Measurements from ENCODE around the gene LMF1.
A peak's percentile ranks its signal among the peaks of the same experiment; 100 is the strongest.

LMF1 gene

GRCh38 chr16:981695-982144, 10.9 kb upstream of the LMF1 start, which contains the start of gene SOX8:
Gene SOX8 (plus strand): TSS chr16:981770. CDS start chr16:981923, 153 bp downstream.
- H3K4me3 ChIP-seq (ENCODE audit: low read depth, low read length) = peak within 1 kb of the TSS; percentile 54
- no peak for TF ChIP-seq CTCF (IDR thresholded peaks at IDR 0.05; ENCODE audit: control insufficient read depth, extremely low read depth, insufficient read depth)
- no peak for DNase-seq (ENCODE audit: low read depth)

GRCh38 chr16:980595-980854, 9.7 kb upstream of the LMF1 start:
- no peak for DNase-seq (ENCODE audit: low read depth)
- peak overlapping the region; percentile 54; the same call in 1 of the 2 replicates for H3K4me3 ChIP-seq (ENCODE audit: low read depth, low read length)
- TF ChIP-seq CTCF (IDR thresholded peaks at IDR 0.05; ENCODE audit: control insufficient read depth, extremely low read depth, insufficient read depth) = no peak

- H3K4me3 ChIP-seq (ENCODE audit: low read depth, low read length) = no peak overlapping the region; the same call in 1 of the 2 replicates
- no peak for DNase-seq (ENCODE audit: low read depth)
- TF ChIP-seq CTCF (IDR thresholded peaks at IDR 0.05; ENCODE audit: control insufficient read depth, extremely low read depth, insufficient read depth) = no peak
These were observed 9.2 kb upstream of the LMF1 start for GRCh38 chr16:979859-980594.

GRCh38 chr16:979147-979546, 8.4 kb upstream of the LMF1 start:
- TF ChIP-seq CTCF (IDR thresholded peaks at IDR 0.05; ENCODE audit: control insufficient read depth, extremely low read depth, insufficient read depth) = no peak
- DNase-seq (ENCODE audit: low read depth) = no peak
- no peak overlapping the region for H3K4me3 ChIP-seq (ENCODE audit: low read depth, low read length)

- TF ChIP-seq CTCF (IDR thresholded peaks at IDR 0.05; ENCODE audit: control insufficient read depth, extremely low read depth, insufficient read depth) = no peak
- no peak for DNase-seq (ENCODE audit: low read depth)
- H3K4me3 ChIP-seq (ENCODE audit: low read depth, low read length) = no peak overlapping the region
These were observed 7.6 kb upstream of the LMF1 start for GRCh38 chr16:978403-978802.

- no peak overlapping the region for H3K4me3 ChIP-seq (ENCODE audit: low read depth, low read length)
- TF ChIP-seq CTCF (IDR thresholded peaks at IDR 0.05; ENCODE audit: control insufficient read depth, extremely low read depth, insufficient read depth) = no peak
- DNase-seq (ENCODE audit: low read depth) = no peak
These were observed 7.1 kb upstream of the LMF1 start for GRCh38 chr16:977896-978295.

Data from LNCaP clone FGC (cell line).